GM23338 (cell line): ENCODE measurements around the gene ASRGL1. TPM values are rescaled to one million over a fixed set of nuclear protein-coding genes. Genes with fewer than 3 reads are reported as not detected.

Experiments used
- ATAC-seq: fragments of 200-7000 bp; cut with Tn5 transposase; 3 replicates; pipeline ENCODE4 v1.9.1; 2020
- DNase-seq: peaks from one replicate; pipeline ENCODE4 v3.0.0-alpha.2; 2015; ENCODE audit warnings: low spot score
- H2AFZ ChIP-seq: fragments of 200-600 bp; sonication (generic); 2 replicates; pipeline ENCODE4 v1.8.0; 2016; ENCODE audit warnings: antibody characterized with exemption, mild to moderate bottlenecking, moderate library complexity
- H3F3A ChIP-seq: fragments of 200-600 bp; sonication (generic); replicated peaks from 2 replicates; pipeline ENCODE4 v1.8.0; 2017; ENCODE audit warnings: antibody characterized with exemption, mixed run types, low read depth
- H3K27ac ChIP-seq: fragments of 200-600 bp; sonication (generic); 2 replicates; pipeline ENCODE4 v1.6.1; 2016; ENCODE audit warnings: low read depth
- H3K27me3 ChIP-seq: fragments of 200-600 bp; sonication (generic); 2 replicates; pipeline ENCODE4 v1.8.0; 2016; ENCODE audit warnings: mild to moderate bottlenecking, mixed run types, moderate library complexity; ENCODE audit not compliant: insufficient read depth
- H3K36me3 ChIP-seq: fragments of 200-600 bp; sonication (generic); 2 replicates; pipeline ENCODE4 v1.8.0; 2016; ENCODE audit warnings: mild to moderate bottlenecking; ENCODE audit not compliant: insufficient read depth
- H3K4me1 ChIP-seq: fragments of 200-600 bp; sonication (generic); 2 replicates; pipeline ENCODE4 v1.8.0; 2016; ENCODE audit warnings: mild to moderate bottlenecking, moderate library complexity; ENCODE audit not compliant: insufficient read depth
- H3K4me2 ChIP-seq: fragments of 200-600 bp; sonication (generic); 2 replicates; pipeline ENCODE4 v1.7.1; 2017; ENCODE audit warnings: mixed run types
- H3K4me3 ChIP-seq: fragments of 200-600 bp; sonication (generic); 2 replicates; pipeline ENCODE4 v1.6.1; 2016; ENCODE audit warnings: mixed run types
- H3K79me2 ChIP-seq: fragments of 200-600 bp; sonication (generic); replicated peaks from 2 replicates; pipeline ENCODE4 v1.8.0; 2017; ENCODE audit warnings: mild to moderate bottlenecking; ENCODE audit not compliant: insufficient read depth
- H3K9me2 ChIP-seq: fragments of 200-600 bp; sonication (generic); 2 replicates; pipeline ENCODE4 v1.8.0; 2017; ENCODE audit not compliant: insufficient read depth
- H4K20me1 ChIP-seq: fragments of 200-600 bp; sonication (generic); replicated peaks from 2 replicates; pipeline ENCODE4 v1.8.0; 2017; ENCODE audit warnings: mild to moderate bottlenecking; ENCODE audit not compliant: insufficient read depth
- H3K27ac Mint-ChIP-seq: 2 replicates; pipeline ENCODE4 v1.8.0; 2020; ENCODE audit warnings: inconsistent platforms, mild to moderate bottlenecking, moderate library complexity, mixed read lengths
- H3K27me3 Mint-ChIP-seq: 3 replicates; pipeline ENCODE4 v1.8.0; 2022; ENCODE audit warnings: low read depth, mild to moderate bottlenecking, moderate library complexity, mixed read lengths, inconsistent platforms; ENCODE audit not compliant: insufficient read depth, poor library complexity
- H3K36me3 Mint-ChIP-seq: 3 replicates; pipeline ENCODE4 v1.8.0; 2021; ENCODE audit warnings: low read depth, mild to moderate bottlenecking, inconsistent platforms, moderate library complexity, mixed read lengths
- H3K4me1 Mint-ChIP-seq: 3 replicates; pipeline ENCODE4 v1.8.0; 2020; ENCODE audit warnings: mild to moderate bottlenecking, inconsistent platforms, mixed read lengths
- H3K4me3 Mint-ChIP-seq: 3 replicates; pipeline ENCODE4 v1.8.0; 2021; ENCODE audit warnings: moderate library complexity, mild to moderate bottlenecking, inconsistent platforms, mixed read lengths
- H3K9me3 Mint-ChIP-seq: 3 replicates; pipeline ENCODE4 v1.8.0; 2020; ENCODE audit warnings: moderate library complexity, mild to moderate bottlenecking, inconsistent platforms, mixed read lengths
- CREB1 ChIP-seq: fragments of 250-450 bp; sonication (Bioruptor Pico); IDR thresholded peaks from 2 replicates; pipeline ENCODE4 v1.5.0; 2020; ENCODE audit warnings: low read depth, mild to moderate bottlenecking, moderate library complexity
- EZH2phosphoT487 ChIP-seq: fragments of 200-600 bp; sonication (generic); IDR thresholded peaks from one replicate; pipeline ENCODE4 v1.8.1; 2018; ENCODE audit warnings: antibody characterized with exemption; ENCODE audit not compliant: unreplicated experiment
- NANOG ChIP-seq: IDR thresholded peaks from 2 replicates; pipeline ENCODE4 v1.6.1; 2016; ENCODE audit warnings: antibody characterized with exemption, borderline replicate concordance
- STAT1 ChIP-seq: IDR thresholded peaks from one replicate; pipeline ENCODE4 v1.6.1; 2016; ENCODE audit warnings: antibody characterized with exemption; ENCODE audit not compliant: unreplicated experiment
- ZNF114 ChIP-seq: fragments of 250-450 bp; sonication (Bioruptor Pico); IDR thresholded peaks from 2 replicates; pipeline ENCODE4 v1.5.0; 2020; ENCODE audit warnings: mild to moderate bottlenecking, moderate library complexity
- ZNF331 ChIP-seq: fragments of 250-450 bp; sonication (Bioruptor Pico); IDR thresholded peaks from 2 replicates; pipeline ENCODE4 v1.5.0; 2020; ENCODE audit warnings: low read depth, mild to moderate bottlenecking, moderate library complexity
- polyA plus RNA-seq: library from polyadenylated mRNA; unstranded; fragments of >200 nt; fragmentation: Nextera tagmentation; extraction: Ambion mirVana; gene quantifications from 2 replicates; pipeline ENCODE4 v1.2.1, GENCODE V29; 2016
- total RNA-seq: library from RNA; depleted of rRNA; stranded (reverse); fragments of >200 nt; shearing (Covaris generic); gene quantifications from 2 replicates; pipeline ENCODE4 v1.2.3, GENCODE V29; 2014
- TF ChIP-seq, protein P1 (sequence below): IDR thresholded peaks from one replicate; pipeline ENCODE4 v1.6.1; 2018; ENCODE audit warnings: antibody characterized with exemption; ENCODE audit not compliant: unreplicated experiment
- TF ChIP-seq, protein P2 (sequence below), 2 experiments: fragments of 200-600 bp in 1 of 2; sonication (generic) in 1 of 2; conservative IDR thresholded peaks; 2 replicates each; pipeline versions ENCODE4 v1.5.1 to v1.6.1; 2016 to 2017; ENCODE audit warnings: antibody characterized with exemption in 2 of 2, low read depth in 2 of 2, mild to moderate bottlenecking in 2 of 2, moderate library complexity in 1 of 2
- TF ChIP-seq, protein P3 (sequence below): IDR thresholded peaks from 2 replicates; pipeline ENCODE4 v1.6.1; 2016; ENCODE audit warnings: antibody characterized with exemption

Gene ASRGL1
- total and polyA plus RNA-seq, 2 experiments from 2014 or later = 32.9 to 50.3 TPM

DNA sequence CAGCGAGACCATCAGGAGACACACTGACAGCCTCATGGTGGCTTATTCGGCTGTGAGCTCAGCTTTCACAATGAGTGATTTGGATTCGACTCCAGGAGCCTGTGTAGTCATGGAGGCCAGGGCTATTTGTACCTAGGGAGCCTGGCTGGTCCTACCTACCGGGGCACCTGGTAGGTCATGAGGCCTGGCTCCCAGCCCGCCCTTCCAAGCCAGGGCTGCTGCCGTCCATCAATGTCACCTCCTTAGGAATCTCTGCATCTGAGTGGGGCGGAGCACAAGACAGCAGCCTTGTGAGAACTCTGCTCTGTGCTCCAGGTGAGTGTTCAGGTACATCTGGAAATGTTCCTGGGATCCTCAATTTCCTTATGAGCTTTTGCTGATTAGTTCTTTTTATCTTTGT, 38.3 kb upstream of the ASRGL1 start, which contains the start of gene SCGB1D4:
Gene SCGB1D4 (minus strand): TSS at position 101 of the 400 bp plus-strand sequence. CDS start 65 bp downstream, at position 36.
- Mint-ChIP-seq H3K27me3 (no peaks in the 10 kb centered on the region), H3K27ac (no peak within 1 kb of the TSS), H3K9me3 (no peaks in the 10 kb centered on the region), H3K4me1 (no peaks in the 10 kb centered on the region), H3K36me3 (no peaks in the 10 kb centered on the region), H3K4me3 (no peak within 1 kb of the TSS)
- Histone ChIP-seq H3K4me3 (no peak within 1 kb of the TSS), H3K27me3 (no peaks in the 10 kb centered on the region), H3K27ac (no peak within 1 kb of the TSS), H3K9me2 (no peaks in the 10 kb centered on the region), H3K36me3 (no peaks in the 10 kb centered on the region), H3K79me2 (no peaks in the 10 kb centered on the region), H3K4me2 (no peak within 1 kb of the TSS), H4K20me1 (no peaks in the 10 kb centered on the region), H2AFZ (no peak within 1 kb of the TSS), H3F3A (no peaks in the 10 kb centered on the region), H3K4me1 (no peaks in the 10 kb centered on the region)
- DNase-seq (no peak), ATAC-seq (no peak)
- no peak for TF ChIP-seq EZH2phosphoT487

DNA sequence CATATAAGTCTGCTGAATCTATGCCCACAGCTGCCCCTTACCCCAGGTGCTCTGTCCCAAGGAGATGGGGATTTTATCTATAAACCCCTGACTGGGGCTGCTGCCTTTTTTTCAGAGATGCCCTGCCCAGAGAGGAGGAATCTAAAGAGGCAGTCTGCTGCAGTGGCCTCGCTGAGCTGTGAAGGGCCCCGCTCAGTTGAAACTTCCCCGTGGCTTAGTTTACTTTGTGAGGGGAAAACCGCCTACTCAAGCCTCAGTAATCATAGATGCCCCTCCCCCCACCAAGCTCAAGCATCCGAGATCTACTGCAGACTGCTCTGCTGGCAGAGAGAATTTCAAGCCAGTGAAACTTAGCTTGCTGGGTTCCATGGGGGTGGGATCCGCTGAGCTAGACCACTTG, 31.0 kb upstream of the ASRGL1 start:
- DNase-seq (peak; percentile 36), ATAC-seq (no peak; the same call in 1 of the 3 replicates)
- Histone ChIP-seq H3K79me2 (no peaks in the 10 kb centered on the region), H3K4me3 (no peak overlapping the region), H3K27me3 (no peaks in the 10 kb centered on the region), H4K20me1 (no peaks in the 10 kb centered on the region), H3K4me1 (no peaks in the 10 kb centered on the region), H3K36me3 (no peaks in the 10 kb centered on the region), H3K27ac (no peak overlapping the region), H3K4me2 (no peak overlapping the region), H3K9me2 (no peaks in the 10 kb centered on the region), H3F3A (no peaks in the 10 kb centered on the region), H2AFZ (no peak overlapping the region)
- Mint-ChIP-seq H3K4me1 (no peaks in the 10 kb centered on the region), H3K36me3 (no peaks in the 10 kb centered on the region), H3K27me3 (no peaks in the 10 kb centered on the region), H3K4me3 (no peak overlapping the region), H3K9me3 (peaks cover 11% of the 10 kb centered on the region), H3K27ac (no peak overlapping the region)
- TF ChIP-seq NANOG = no peak
- TF ChIP-seq, protein P1, sequence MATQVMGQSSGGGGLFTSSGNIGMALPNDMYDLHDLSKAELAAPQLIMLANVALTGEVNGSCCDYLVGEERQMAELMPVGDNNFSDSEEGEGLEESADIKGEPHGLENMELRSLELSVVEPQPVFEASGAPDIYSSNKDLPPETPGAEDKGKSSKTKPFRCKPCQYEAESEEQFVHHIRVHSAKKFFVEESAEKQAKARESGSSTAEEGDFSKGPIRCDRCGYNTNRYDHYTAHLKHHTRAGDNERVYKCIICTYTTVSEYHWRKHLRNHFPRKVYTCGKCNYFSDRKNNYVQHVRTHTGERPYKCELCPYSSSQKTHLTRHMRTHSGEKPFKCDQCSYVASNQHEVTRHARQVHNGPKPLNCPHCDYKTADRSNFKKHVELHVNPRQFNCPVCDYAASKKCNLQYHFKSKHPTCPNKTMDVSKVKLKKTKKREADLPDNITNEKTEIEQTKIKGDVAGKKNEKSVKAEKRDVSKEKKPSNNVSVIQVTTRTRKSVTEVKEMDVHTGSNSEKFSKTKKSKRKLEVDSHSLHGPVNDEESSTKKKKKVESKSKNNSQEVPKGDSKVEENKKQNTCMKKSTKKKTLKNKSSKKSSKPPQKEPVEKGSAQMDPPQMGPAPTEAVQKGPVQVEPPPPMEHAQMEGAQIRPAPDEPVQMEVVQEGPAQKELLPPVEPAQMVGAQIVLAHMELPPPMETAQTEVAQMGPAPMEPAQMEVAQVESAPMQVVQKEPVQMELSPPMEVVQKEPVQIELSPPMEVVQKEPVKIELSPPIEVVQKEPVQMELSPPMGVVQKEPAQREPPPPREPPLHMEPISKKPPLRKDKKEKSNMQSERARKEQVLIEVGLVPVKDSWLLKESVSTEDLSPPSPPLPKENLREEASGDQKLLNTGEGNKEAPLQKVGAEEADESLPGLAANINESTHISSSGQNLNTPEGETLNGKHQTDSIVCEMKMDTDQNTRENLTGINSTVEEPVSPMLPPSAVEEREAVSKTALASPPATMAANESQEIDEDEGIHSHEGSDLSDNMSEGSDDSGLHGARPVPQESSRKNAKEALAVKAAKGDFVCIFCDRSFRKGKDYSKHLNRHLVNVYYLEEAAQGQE = no peak
- no peak for TF ChIP-seq ZNF114
- TF ChIP-seq ZNF331 = no peak
- TF ChIP-seq, protein P2, sequence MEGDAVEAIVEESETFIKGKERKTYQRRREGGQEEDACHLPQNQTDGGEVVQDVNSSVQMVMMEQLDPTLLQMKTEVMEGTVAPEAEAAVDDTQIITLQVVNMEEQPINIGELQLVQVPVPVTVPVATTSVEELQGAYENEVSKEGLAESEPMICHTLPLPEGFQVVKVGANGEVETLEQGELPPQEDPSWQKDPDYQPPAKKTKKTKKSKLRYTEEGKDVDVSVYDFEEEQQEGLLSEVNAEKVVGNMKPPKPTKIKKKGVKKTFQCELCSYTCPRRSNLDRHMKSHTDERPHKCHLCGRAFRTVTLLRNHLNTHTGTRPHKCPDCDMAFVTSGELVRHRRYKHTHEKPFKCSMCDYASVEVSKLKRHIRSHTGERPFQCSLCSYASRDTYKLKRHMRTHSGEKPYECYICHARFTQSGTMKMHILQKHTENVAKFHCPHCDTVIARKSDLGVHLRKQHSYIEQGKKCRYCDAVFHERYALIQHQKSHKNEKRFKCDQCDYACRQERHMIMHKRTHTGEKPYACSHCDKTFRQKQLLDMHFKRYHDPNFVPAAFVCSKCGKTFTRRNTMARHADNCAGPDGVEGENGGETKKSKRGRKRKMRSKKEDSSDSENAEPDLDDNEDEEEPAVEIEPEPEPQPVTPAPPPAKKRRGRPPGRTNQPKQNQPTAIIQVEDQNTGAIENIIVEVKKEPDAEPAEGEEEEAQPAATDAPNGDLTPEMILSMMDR (conservative IDR thresholded peaks at IDR 0.05; ENCODE audit: low read depth in 2 of 2) = no peak
- TF ChIP-seq, protein P3, sequence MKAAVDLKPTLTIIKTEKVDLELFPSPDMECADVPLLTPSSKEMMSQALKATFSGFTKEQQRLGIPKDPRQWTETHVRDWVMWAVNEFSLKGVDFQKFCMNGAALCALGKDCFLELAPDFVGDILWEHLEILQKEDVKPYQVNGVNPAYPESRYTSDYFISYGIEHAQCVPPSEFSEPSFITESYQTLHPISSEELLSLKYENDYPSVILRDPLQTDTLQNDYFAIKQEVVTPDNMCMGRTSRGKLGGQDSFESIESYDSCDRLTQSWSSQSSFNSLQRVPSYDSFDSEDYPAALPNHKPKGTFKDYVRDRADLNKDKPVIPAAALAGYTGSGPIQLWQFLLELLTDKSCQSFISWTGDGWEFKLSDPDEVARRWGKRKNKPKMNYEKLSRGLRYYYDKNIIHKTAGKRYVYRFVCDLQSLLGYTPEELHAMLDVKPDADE = no peak
- no peak for TF ChIP-seq EZH2phosphoT487
- no peak for TF ChIP-seq CREB1
- TF ChIP-seq STAT1 = no peak
